H1 (cell line): Measurements from ENCODE around the gene RELN. TPM values are rescaled to one million over a fixed set of nuclear protein-coding genes. Genes with fewer than 3 reads are reported as not detected.

Experiments
- CTCF ChIA-PET: fragments of 300-600 bp; sonication (Branson Sonifier 250); formaldehyde crosslinking; loops from one replicate; lab custom pipeline; 2021; ENCODE audit not compliant: partially characterized antibody; lab: Charles Lee
- POLR2A ChIA-PET: fragments of 300-600 bp; sonication (Branson Sonifier 250); formaldehyde crosslinking; loops from one replicate; lab custom pipeline; 2021; ENCODE audit warnings: inconsistent platforms; ENCODE audit not compliant: partially characterized antibody; lab: Charles Lee
- DNase-seq, 2 experiments: peaks; one replicate each; pipeline versions ENCODE4 v3.0.0 to v3.0.0-alpha.2; 2010 to 2022; ENCODE audit warnings: low spot score in 2 of 2, low read depth in 1 of 2, mixed read lengths in 1 of 2
- FAIRE-seq: peaks from 2 replicates; lab custom pipeline; 2011; peaks lifted over from hg19 to GRCh38; lab: Jason Lieb, UNC
- H2AFZ ChIP-seq: 2 replicates; pipeline ENCODE4 v1.8.1; 2012; ENCODE audit warnings: low read length, inconsistent platforms
- H2AK5ac ChIP-seq: 2 replicates; pipeline ENCODE4 v1.6.1; 2013; ENCODE audit warnings: low read depth, low read length
- H2BK120ac ChIP-seq: replicated peaks from 2 replicates; pipeline ENCODE3; 2013; ENCODE audit warnings: low read depth, low read length, inconsistent platforms
- H2BK12ac ChIP-seq: 2 replicates; pipeline ENCODE4 v1.6.1; 2013; ENCODE audit warnings: low read depth, low read length
- H2BK15ac ChIP-seq: 2 replicates; pipeline ENCODE4 v1.6.1; 2013; ENCODE audit warnings: low read length
- H2BK20ac ChIP-seq: 2 replicates; pipeline ENCODE4 v1.6.1; 2013; ENCODE audit warnings: low read length
- H2BK5ac ChIP-seq: 2 replicates; pipeline ENCODE4 v1.6.1; 2013; ENCODE audit warnings: low read depth, low read length
- H3K14ac ChIP-seq: 2 replicates; pipeline ENCODE4 v1.6.1; 2013; ENCODE audit warnings: inconsistent platforms; ENCODE audit not compliant: insufficient read length
- H3K18ac ChIP-seq: 2 replicates; pipeline ENCODE4 v1.6.1; 2013; ENCODE audit warnings: low read length; ENCODE audit errors: extremely low read depth
- H3K23ac ChIP-seq: 2 replicates; pipeline ENCODE4 v1.6.1; 2013; ENCODE audit warnings: inconsistent platforms; ENCODE audit not compliant: insufficient read length
- H3K23me2 ChIP-seq: 2 replicates; pipeline ENCODE4 v1.6.1; 2013; ENCODE audit warnings: low read depth, low read length
- H3K27ac ChIP-seq: 2 replicates; pipeline ENCODE4 v1.6.1; 2011; ENCODE audit warnings: low read depth, low read length, inconsistent platforms
- H3K27me3 ChIP-seq, 4 experiments: replicated peaks in 1 of 4; 1 replicate in 1 of 4; 2 replicates in 3 of 4; pipeline versions ENCODE4 v1.6.1 to v1.8.1; 2011 to 2013; ENCODE audit warnings: low read length in 3 of 4, mild to moderate bottlenecking in 3 of 4, inconsistent platforms in 2 of 4, mixed read lengths in 2 of 4, moderate library complexity in 1 of 4; ENCODE audit not compliant: control insufficient read depth in 3 of 4, insufficient read depth in 3 of 4; ENCODE audit errors: extremely low read depth in 1 of 4
- H3K36me3 ChIP-seq, 4 experiments: 2 replicates each; pipeline versions ENCODE4 v1.6.1 to v1.8.1; 2011 to 2013; ENCODE audit warnings: mild to moderate bottlenecking in 4 of 4, low read length in 3 of 4, moderate library complexity in 2 of 4, control low read depth in 1 of 4, inconsistent platforms in 1 of 4; ENCODE audit not compliant: insufficient read depth in 4 of 4, control insufficient read depth in 2 of 4
- H3K4ac ChIP-seq: replicated peaks from 2 replicates; pipeline ENCODE3; 2013; ENCODE audit warnings: low read length, low read depth, mixed read lengths, inconsistent platforms; ENCODE audit not compliant: insufficient read length
- H3K4me1 ChIP-seq, 4 experiments: replicated peaks in 1 of 4; 1 replicate in 1 of 4; 2 replicates in 3 of 4; pipeline versions ENCODE4 v1.6.1 to v1.8.1; 2011 to 2013; ENCODE audit warnings: low read length in 3 of 4, inconsistent platforms in 2 of 4, mixed read lengths in 1 of 4; ENCODE audit not compliant: insufficient read depth in 4 of 4, control insufficient read depth in 3 of 4
- H3K4me2 ChIP-seq, 2 experiments: 2 replicates each; pipeline versions ENCODE4 v1.6.1 to v1.8.1; 2011 to 2013; ENCODE audit warnings: low read depth in 2 of 2, low read length in 2 of 2, control low read depth in 1 of 2, inconsistent platforms in 1 of 2, mild to moderate bottlenecking in 1 of 2; ENCODE audit not compliant: insufficient read depth in 1 of 2
- H3K4me3 ChIP-seq, 4 experiments: fragments of 200-600, 300-600 bp in 1 of 4; sonication (generic), shearing (Covaris generic), sonication (Bioruptor Twin) in 1 of 4; 2 replicates each; pipeline versions ENCODE4 v1.5.1 to v1.8.1; 2011 to 2016; ENCODE audit warnings: low read length in 4 of 4, low read depth in 3 of 4, control low read depth in 2 of 4, inconsistent platforms in 2 of 4, mild to moderate bottlenecking in 2 of 4, mixed read lengths in 1 of 4, moderate library complexity in 1 of 4; ENCODE audit not compliant: insufficient read depth in 2 of 4; ENCODE audit errors: extremely low read depth in 1 of 4
- H3K56ac ChIP-seq: replicated peaks from 2 replicates; pipeline ENCODE3; 2013; ENCODE audit warnings: low read depth, mild to moderate bottlenecking, mixed read lengths, low read length, inconsistent platforms; ENCODE audit not compliant: insufficient read length
- H3K79me1 ChIP-seq: 2 replicates; pipeline ENCODE4 v1.6.1; 2013; ENCODE audit warnings: low read depth, low read length, control low read depth
- H3K79me2 ChIP-seq, 2 experiments: 2 replicates each; pipeline versions ENCODE4 v1.6.1 to v1.8.1; 2012 to 2013; ENCODE audit warnings: low read length in 2 of 2, mild to moderate bottlenecking in 2 of 2, inconsistent platforms in 1 of 2; ENCODE audit not compliant: insufficient read depth in 2 of 2, control insufficient read depth in 1 of 2
- H3K9ac ChIP-seq, 4 experiments: replicated peaks in 1 of 4; 1 replicate in 1 of 4; 2 replicates in 3 of 4; pipeline versions ENCODE4 v1.6.1 to v1.8.1; 2011 to 2013; ENCODE audit warnings: low read depth in 3 of 4, low read length in 3 of 4, control low read depth in 2 of 4, mild to moderate bottlenecking in 2 of 4, moderate library complexity in 2 of 4, inconsistent platforms in 1 of 4; ENCODE audit errors: extremely low read depth in 1 of 4
- H3K9me3 ChIP-seq, 2 experiments: 2 replicates each; pipeline versions ENCODE4 v1.6.1 to v1.8.1; 2012 to 2013; ENCODE audit warnings: mild to moderate bottlenecking in 2 of 2, moderate library complexity in 2 of 2, control low read depth in 1 of 2, inconsistent platforms in 1 of 2, low read depth in 1 of 2, low read length in 1 of 2, mixed read lengths in 1 of 2; ENCODE audit not compliant: insufficient read depth in 2 of 2
- H4K20me1 ChIP-seq, 2 experiments: replicated peaks in 1 of 2; 2 replicates each; pipeline versions ENCODE3 to v1.8.1; 2011 to 2013; ENCODE audit warnings: inconsistent platforms in 2 of 2, low read length in 2 of 2, mild to moderate bottlenecking in 1 of 2; ENCODE audit not compliant: insufficient read depth in 2 of 2, control insufficient read depth in 1 of 2
- H4K5ac ChIP-seq: 2 replicates; pipeline ENCODE4 v1.6.1; 2013; ENCODE audit warnings: low read length, low read depth, mixed read lengths, inconsistent platforms; ENCODE audit not compliant: insufficient read length
- H4K8ac ChIP-seq: 2 replicates; pipeline ENCODE4 v1.8.0; 2013; ENCODE audit warnings: mild to moderate bottlenecking, moderate library complexity, low read length, inconsistent platforms; ENCODE audit not compliant: insufficient read depth; ENCODE audit errors: extremely low read depth
- H4K91ac ChIP-seq: replicated peaks from 2 replicates; pipeline ENCODE3; 2013; ENCODE audit warnings: low read length, mixed read lengths, inconsistent platforms; ENCODE audit not compliant: insufficient read length
- BACH1 ChIP-seq: IDR thresholded peaks from 2 replicates; pipeline ENCODE4 v1.6.1; 2012; ENCODE audit warnings: low read length, improper control_type of control experiment
- BRCA1 ChIP-seq: IDR thresholded peaks from 2 replicates; pipeline ENCODE4 v1.6.1; 2012; ENCODE audit warnings: low read depth, low read length, improper control_type of control experiment
- CBX5 ChIP-seq: fragments of 300-800, 300-1000 bp; sonication (generic); IDR thresholded peaks from 2 replicates; pipeline ENCODE4 v1.7.1; 2016; ENCODE audit warnings: antibody characterized with exemption, low read length, low read depth
- CHD2 ChIP-seq: IDR thresholded peaks from 2 replicates; pipeline ENCODE4 v1.6.1; 2012; ENCODE audit warnings: low read length, improper control_type of control experiment
- EZH2 ChIP-seq: fragments of 200-600 bp; sonication (generic); IDR thresholded peaks from 2 replicates; pipeline ENCODE4 v1.7.1; 2012; ENCODE audit warnings: low read depth, mild to moderate bottlenecking, moderate library complexity, low read length, inconsistent platforms; ENCODE audit not compliant: severe bottlenecking
- HDAC2 ChIP-seq, 2 experiments: fragments of 300-600 bp in 1 of 2; sonication (generic) in 1 of 2; IDR thresholded peaks; 2 replicates each; pipeline ENCODE4 v1.6.1; 2011 to 2012; ENCODE audit warnings: low read depth in 2 of 2, low read length in 2 of 2, mild to moderate bottlenecking in 2 of 2, moderate library complexity in 2 of 2, borderline replicate concordance in 1 of 2, inconsistent platforms in 1 of 2
- MAFK ChIP-seq: IDR thresholded peaks from 2 replicates; pipeline ENCODE4 v1.6.1; 2012; ENCODE audit warnings: low read depth, mild to moderate bottlenecking, improper control_type of control experiment, low read length
- PHF8 ChIP-seq: fragments of 200-600 bp; sonication (generic); conservative IDR thresholded peaks from 2 replicates; pipeline ENCODE4 v1.7.1; 2012; ENCODE audit warnings: low read depth, mild to moderate bottlenecking, inconsistent platforms, low read length, moderate library complexity
- RBBP5 ChIP-seq: IDR thresholded peaks from 2 replicates; pipeline ENCODE4 v1.7.1; 2012; ENCODE audit warnings: low read depth, mild to moderate bottlenecking, inconsistent platforms, low read length, moderate library complexity, borderline replicate concordance
- RNF2 ChIP-seq: fragments of 200-900, 300-1000 bp; sonication (generic); IDR thresholded peaks from 2 replicates; pipeline ENCODE4 v1.7.1; 2016; ENCODE audit warnings: borderline replicate concordance, low read depth, mild to moderate bottlenecking, antibody characterized with exemption, low read length; ENCODE audit not compliant: poor library complexity, severe bottlenecking; ENCODE audit errors: missing control alignments
- SIRT6 ChIP-seq: IDR thresholded peaks from one replicate; pipeline ENCODE4 v1.7.1; 2012; ENCODE audit warnings: low read length, inconsistent platforms
- SP1 ChIP-seq: IDR thresholded peaks from 2 replicates; pipeline ENCODE4 v1.6.1; 2011; ENCODE audit warnings: low read depth, low read length
- TAF7 ChIP-seq: optimal IDR thresholded peaks from 2 replicates; pipeline ENCODE3; 2011; ENCODE audit warnings: low read depth, mild to moderate bottlenecking, inconsistent platforms, low read length, moderate library complexity, borderline replicate concordance
- WGBS, 2 experiments: shearing (Covaris generic) in 1 of 2; methylation state at CpG; one replicate each; pipeline versions ENCODE4 v1.1.6 to v1.1.7; 2013 to 2015; ENCODE audit warnings: low lambda C conversion rate in 2 of 2, mixed read lengths in 2 of 2, inconsistent platforms in 1 of 2, low coverage in 1 of 2, missing lambda C conversion rate in 1 of 2; ENCODE audit not compliant: insufficient replicate concordance in 2 of 2, insufficient coverage in 1 of 2, insufficient read length in 1 of 2; ENCODE audit errors: extremely low coverage in 1 of 2, missing lambda C conversion rate in 1 of 2; 5-methylcytosine and 5-hydroxymethylcytosine counted together
- polyA plus RNA-seq, 7 experiments: library from polyadenylated mRNA; depleted of rRNA in 3 of 7; stranded (reverse) in 5 of 7; unstranded in 2 of 7; fragments of >200 nt in 5 of 7; fragments of 200-250 nt in 2 of 7; gene quantifications; 1 replicate in 5 of 7; 2 replicates in 1 of 7; 4 replicates in 1 of 7; pipeline versions ENCODE4 v1.2.1 to v1.2.3, GENCODE V29; 2011 to 2013; ENCODE audit warnings: missing spikeins in 2 of 7, mixed read lengths in 2 of 7
- total RNA-seq: library from RNA; stranded (reverse); fragmentation: NEBNext Ultra II Directional; extraction: Animal tissue kit (Norgen Biotek cat#: 25700); gene quantifications from 2 replicates; pipeline ENCODE4 v1.2.1, GENCODE V29; 2021
- TF ChIP-seq, protein P1 (sequence below): IDR thresholded peaks from 2 replicates; pipeline ENCODE4 v1.6.1; 2012; ENCODE audit warnings: inconsistent platforms

The RELN gene
- total and polyA plus RNA-seq, 2 of the 8 experiments (the other 6 are each of a cell fraction or from before 2014, with no cell fraction given), result 0.03 to 0.07 TPM

DNA sequence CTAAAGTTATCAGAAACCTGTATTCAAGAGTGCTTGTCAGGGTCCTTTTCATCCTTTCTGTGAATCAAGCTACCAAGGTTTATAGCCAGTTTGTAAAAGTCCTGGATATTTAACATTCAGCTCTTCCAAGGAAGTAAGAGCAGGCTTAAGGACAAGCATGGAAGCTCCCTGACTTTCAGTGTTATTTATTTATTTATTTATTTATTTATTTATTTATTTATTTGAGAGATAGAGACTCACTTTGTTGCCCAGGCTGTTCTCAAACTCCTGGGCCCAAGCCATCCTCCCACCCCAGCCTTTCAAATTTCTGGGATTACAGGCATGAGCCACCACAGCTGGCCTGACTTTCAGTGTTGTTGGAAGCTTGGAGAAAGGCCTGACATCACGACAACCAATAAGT is 44.4 kb upstream of the RELN start:
- Histone ChIP-seq H3K4me3 (no peak overlapping the region), H2AK5ac (no peak overlapping the region), H2BK12ac (no peak overlapping the region), H3K23me2 (no peaks in the 10 kb centered on the region), H2AFZ (no peak overlapping the region), H3K14ac (no peak overlapping the region), H3K27ac (no peak overlapping the region), H3K79me1 (no peaks in the 10 kb centered on the region), H2BK5ac (no peak overlapping the region), H2BK20ac (no peak overlapping the region), H2BK15ac (no peak overlapping the region), H3K9me3 (no peaks in the 10 kb centered on the region; a peak in 1 of 4 replicates), H4K8ac (no peak overlapping the region), H3K4me1 (no peaks in the 10 kb centered on the region), H3K27me3 (no peaks in the 10 kb centered on the region), H3K4ac (no peak overlapping the region), H3K18ac (no peak overlapping the region), H4K5ac (no peak overlapping the region), H3K23ac (no peak overlapping the region), H4K20me1 (no peaks in the 10 kb centered on the region), H3K4me2 (no peak overlapping the region), H2BK120ac (no peak overlapping the region), H3K56ac (no peak overlapping the region), H3K36me3 (no peaks in the 10 kb centered on the region), H3K79me2 (no peaks in the 10 kb centered on the region), H3K9ac (no peak overlapping the region), H4K91ac (no peak overlapping the region)
- DNase-seq (no peak), FAIRE-seq (no peak)
- CTCF ChIA-PET, result no interaction called here
- WGBS, 2 experiments, result 100% methylated on average over 1 of the region's 1 CpG; no CpG with 5 or more reads in 1 of the 2 experiments
- POLR2A ChIA-PET, result no interaction called here
- TF ChIP-seq CHD2 (no peak), RBBP5 (no peak), RNF2 (no peak), SP1 (no peak), CBX5 (no peak), PHF8 (no peak), TAF7 (no peak), SIRT6 (no peak), BRCA1 (no peak), HDAC2 (IDR thresholded peaks at IDR 0.05; ENCODE audit: borderline replicate concordance in 1 of 2, low read depth in 2 of 2, low read length in 2 of 2) (no peak), BACH1 (no peak), EZH2 (no peak), MAFK (no peak)
- TF ChIP-seq, protein P1, sequence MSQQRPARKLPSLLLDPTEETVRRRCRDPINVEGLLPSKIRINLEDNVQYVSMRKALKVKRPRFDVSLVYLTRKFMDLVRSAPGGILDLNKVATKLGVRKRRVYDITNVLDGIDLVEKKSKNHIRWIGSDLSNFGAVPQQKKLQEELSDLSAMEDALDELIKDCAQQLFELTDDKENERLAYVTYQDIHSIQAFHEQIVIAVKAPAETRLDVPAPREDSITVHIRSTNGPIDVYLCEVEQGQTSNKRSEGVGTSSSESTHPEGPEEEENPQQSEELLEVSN, result no peak
